Activated T-helper 2 cell treated with anti-CD3 and anti-CD28 coated beads, Interferon-gamma antibody, Interleukin-2, Interleukin-4, amounts not matched to agents 10 μg/mL and 5 μg/mL and 100 μg/mL, durations not matched to agents 14 hours and 24 hours and 36 hours (primary cell): ENCODE data around the gene SYCE1. TPM values are rescaled to one million over a fixed set of nuclear protein-coding genes. Genes with fewer than 3 reads are reported as not detected.
"Not testable (repeated sequence)": the region's sequence is repeated elsewhere in the genome, so short reads cannot be mapped to it uniquely, and the experiment has no call there.

Experiments used
- DNase-seq: peaks from one replicate; pipeline ENCODE4 v3.0.0; 2021; ENCODE audit warnings: low spot score
- H3K27ac Mint-ChIP-seq: one replicate; pipeline ENCODE4 v1.8.0; 2021; ENCODE audit warnings: mixed read lengths
- H3K27me3 Mint-ChIP-seq: one replicate; pipeline ENCODE4 v1.8.0; 2021; ENCODE audit warnings: low read depth, mixed read lengths
- H3K36me3 Mint-ChIP-seq: one replicate; pipeline ENCODE4 v1.8.0; 2021; ENCODE audit warnings: low read depth, mixed read lengths
- H3K4me1 Mint-ChIP-seq: one replicate; pipeline ENCODE4 v1.8.0; 2021; ENCODE audit warnings: low read depth, mixed read lengths
- H3K4me3 Mint-ChIP-seq: one replicate; pipeline ENCODE4 v1.8.0; 2021; ENCODE audit warnings: low read depth, mild to moderate bottlenecking, moderate library complexity, mixed read lengths
- H3K9me3 Mint-ChIP-seq: one replicate; pipeline ENCODE4 v1.8.0; 2021; ENCODE audit warnings: mixed read lengths
- intact Hi-C: fragments of 100-400 bp; cut with micrococcal nuclease; formaldehyde crosslinking; loops from one replicate; pipeline ENCODE4 v1.15.1; 2023
- total RNA-seq: library from RNA; stranded (reverse); gene quantifications from 2 replicates; pipeline ENCODE4 v1.2.3, GENCODE V29; 2022

SYCE1 gene, protein sequence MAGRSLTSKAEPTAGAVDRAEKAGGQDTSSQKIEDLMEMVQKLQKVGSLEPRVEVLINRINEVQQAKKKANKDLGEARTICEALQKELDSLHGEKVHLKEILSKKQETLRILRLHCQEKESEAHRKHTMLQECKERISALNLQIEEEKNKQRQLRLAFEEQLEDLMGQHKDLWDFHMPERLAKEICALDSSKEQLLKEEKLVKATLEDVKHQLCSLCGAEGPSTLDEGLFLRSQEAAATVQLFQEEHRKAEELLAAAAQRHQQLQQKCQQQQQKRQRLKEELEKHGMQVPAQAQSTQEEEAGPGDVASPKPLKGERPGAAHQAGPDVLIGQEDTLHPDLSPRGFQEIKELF
- 0.23 and 0.62 TPM in 2 replicates for total RNA-seq

DNA sequence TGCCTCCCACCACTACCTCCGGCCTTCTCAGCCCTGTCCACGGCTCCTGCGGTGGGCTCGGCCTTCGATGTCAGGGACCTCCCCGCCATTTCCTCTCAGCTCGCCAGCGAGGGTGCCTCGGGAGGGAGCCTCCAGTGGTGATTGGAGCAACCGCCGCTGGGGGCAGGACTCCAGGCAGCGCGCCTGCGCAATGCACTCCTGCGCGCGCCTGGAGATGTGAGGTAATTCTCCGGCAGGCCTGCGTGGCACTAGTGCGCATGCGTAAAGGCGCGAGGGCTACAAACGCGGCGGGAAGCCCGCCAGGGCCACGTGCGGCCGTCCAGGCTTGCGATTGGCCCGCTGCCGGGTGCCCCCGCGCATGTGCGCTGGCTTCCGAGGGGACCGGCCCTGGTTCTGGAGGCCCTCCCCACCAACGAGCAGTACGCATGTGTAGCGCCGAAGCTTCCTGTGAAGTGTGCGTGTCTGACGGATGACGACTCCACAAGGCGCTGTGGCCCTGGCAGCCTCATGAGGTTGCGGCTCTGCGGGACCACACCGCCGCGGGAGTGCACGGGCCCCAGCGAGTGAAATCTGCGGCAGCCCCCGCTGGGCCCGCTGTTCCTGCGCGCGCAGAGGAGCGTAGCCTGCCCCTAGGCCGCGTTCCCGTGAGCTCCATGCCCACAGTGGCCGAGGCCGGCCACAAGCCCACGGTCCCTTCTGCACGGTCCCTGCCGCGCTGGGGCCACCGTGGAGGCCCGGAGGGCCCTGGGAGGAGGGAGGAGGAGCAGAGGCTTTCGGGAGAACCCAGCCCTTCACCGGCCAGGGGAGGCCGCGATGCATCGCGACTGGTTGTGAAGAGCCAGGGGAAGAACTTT, at the start of gene SYCE1:
Gene SYCE1, minus strand, starts transcription at position 143 of the 854 bp plus-strand sequence. Its CDS starts 54 bp downstream, at position 89.
- Mint-ChIP-seq H3K27me3 (peaks cover 5% of the 10 kb centered on the region), H3K27ac (no peak within 1 kb of the TSS), H3K9me3 (peaks cover 12% of the 10 kb centered on the region), H3K4me1 (no peaks in the 10 kb centered on the region), H3K36me3 (no peaks in the 10 kb centered on the region), H3K4me3 (no peak within 1 kb of the TSS)
- DNase-seq, result no peak
- intact Hi-C loops, result no loop called here

DNA sequence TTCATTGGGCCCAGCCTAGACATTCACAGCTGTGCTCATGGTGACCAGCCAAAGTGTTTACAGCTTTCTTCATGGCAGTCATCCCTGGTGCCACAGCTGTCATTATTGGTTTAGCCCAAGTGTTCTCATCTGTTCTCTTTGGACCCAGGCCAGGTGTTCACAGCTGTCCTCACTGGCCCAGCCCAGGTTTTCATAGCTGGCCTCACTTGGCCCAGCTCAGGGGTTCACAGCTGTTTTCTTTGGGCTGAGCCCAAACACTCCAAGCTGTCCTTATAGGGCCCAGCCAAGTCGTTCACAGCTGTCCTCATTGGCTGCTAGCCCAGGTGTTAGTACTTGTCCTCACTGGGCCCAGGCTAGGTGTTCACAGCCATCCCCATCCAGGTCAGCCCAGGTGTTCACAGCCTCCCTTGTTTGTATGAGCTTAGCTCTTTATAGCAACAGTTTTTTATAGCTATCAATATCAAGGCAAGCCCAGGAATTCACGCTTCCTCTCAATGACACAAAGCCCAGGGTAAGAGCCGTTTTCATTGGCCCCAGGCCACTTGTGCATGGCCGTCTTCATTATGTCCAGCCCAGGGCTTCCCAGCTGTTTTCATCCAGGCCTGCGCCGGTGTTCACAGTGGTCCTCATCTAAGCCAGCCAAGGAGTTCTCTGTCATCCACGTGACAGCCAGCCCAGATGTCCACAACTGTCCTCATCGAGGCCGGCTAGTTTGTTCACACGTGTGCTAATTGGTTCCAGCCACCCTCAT, 49.6 kb upstream of the SYCE1 start:
- H3K27ac Mint-ChIP-seq, result no peak overlapping the region
- H3K27me3 Mint-ChIP-seq, result peaks cover 9% of the 10 kb centered on the region
- H3K9me3 Mint-ChIP-seq, result no peaks in the 10 kb centered on the region
- no peaks in the 10 kb centered on the region for H3K36me3 Mint-ChIP-seq
- DNase-seq, result no peak
- H3K4me3 Mint-ChIP-seq, result no peak overlapping the region
- intact Hi-C loops, result no loop called here
- H3K4me1 Mint-ChIP-seq, result no peaks in the 10 kb centered on the region

DNA sequence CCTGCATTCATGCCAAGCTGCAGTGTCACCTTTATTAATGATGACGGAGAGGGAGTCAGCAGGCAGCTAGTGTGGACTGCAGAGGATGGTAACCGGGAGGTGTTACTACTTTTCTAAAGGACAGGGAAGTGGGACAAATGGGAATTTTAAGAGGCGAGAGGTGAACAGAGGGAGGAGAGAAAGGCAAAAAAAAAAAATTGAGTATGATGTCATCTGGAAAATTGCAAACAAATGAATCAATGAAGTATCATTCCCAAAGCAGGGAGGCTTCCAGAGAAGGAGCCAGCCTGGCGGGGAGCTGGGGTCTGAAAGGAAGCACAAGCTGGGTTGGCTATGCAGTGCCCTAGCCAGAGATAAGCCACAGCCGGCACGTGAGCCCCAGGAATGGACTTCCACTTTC, 48.3 kb upstream of the SYCE1 start:
- peaks cover 14% of the 10 kb centered on the region for H3K27me3 Mint-ChIP-seq
- no peak overlapping the region for H3K4me3 Mint-ChIP-seq
- DNase-seq, result no peak
- H3K4me1 Mint-ChIP-seq, result no peaks in the 10 kb centered on the region
- H3K27ac Mint-ChIP-seq, result no peak overlapping the region
- no peaks in the 10 kb centered on the region for H3K36me3 Mint-ChIP-seq
- no peaks in the 10 kb centered on the region for H3K9me3 Mint-ChIP-seq
- intact Hi-C loops, result no loop called here

DNA sequence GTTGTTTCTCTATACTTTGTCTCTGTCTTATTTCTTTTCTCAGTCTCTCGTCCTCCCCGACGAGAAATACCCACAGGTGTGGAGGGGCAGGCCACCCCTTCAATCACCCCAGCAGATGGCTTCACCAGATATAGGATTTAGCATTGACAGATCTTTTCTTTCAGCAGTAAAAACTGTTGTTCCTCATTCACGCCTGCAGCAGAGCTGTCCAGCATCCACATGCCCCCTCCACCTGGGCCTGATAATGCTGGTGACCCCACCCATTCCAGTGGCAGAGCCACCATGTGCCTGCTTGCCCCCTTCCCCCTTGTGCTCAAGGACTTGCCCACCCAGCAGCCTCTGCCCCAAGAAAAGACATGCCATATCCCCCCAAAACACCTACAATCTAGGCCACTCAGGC, 45.7 kb upstream of the SYCE1 start:
- Mint-ChIP-seq H3K36me3 (no peaks in the 10 kb centered on the region), H3K4me3 (no peak overlapping the region), H3K27me3 (peaks cover 25% of the 10 kb centered on the region), H3K4me1 (no peaks in the 10 kb centered on the region), H3K27ac (no peak overlapping the region), H3K9me3 (no peaks in the 10 kb centered on the region)
- no peak for DNase-seq
- intact Hi-C loops, result no loop called here

DNA sequence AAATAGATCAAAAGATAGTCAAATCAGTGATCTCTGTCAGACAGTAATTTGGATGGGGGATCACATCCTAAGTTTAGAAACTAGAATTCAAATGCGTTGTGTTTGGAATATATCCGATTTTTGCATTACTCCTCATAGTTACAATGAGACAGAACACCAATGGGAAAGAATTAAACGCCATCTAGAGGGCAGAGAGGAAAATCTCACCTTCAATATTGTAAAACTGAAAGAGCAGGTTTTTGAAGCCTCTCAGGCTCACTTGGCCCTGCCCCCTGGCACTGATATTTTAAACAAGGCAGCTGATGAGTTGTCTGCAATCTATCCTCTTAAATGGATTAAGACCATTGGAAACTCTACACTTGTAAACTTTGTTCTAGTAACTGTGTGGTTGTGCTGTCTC, 43.5 kb upstream of the SYCE1 start:
- H3K27me3 Mint-ChIP-seq, result peaks cover 31% of the 10 kb centered on the region
- no peaks in the 10 kb centered on the region for H3K36me3 Mint-ChIP-seq
- intact Hi-C loops, result loop anchor here (5.0 kb wide), 1 partner anchor 172 kb away; no protein-coding TSS in a partner anchor

DNA sequence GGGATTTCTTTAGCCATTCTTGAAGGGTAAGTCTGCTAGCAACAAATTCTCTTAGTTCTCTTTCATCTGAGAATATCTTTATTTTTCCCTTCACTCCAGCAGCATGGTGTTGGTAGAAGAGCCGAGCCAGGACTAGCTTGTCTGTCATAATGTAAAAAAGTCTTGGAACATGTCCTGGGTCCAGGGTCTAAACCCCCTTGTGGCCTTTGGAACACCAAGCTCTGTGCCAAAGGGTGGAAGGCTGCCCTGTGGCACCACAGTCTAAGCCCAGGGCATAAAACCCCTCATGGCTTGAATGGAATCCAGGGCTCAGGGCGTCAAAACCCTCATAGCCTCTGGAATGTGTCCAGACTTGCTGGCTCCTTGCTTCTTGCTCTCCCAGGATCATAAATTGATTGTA, 38.1 kb upstream of the SYCE1 start:
- H3K27ac Mint-ChIP-seq, DNase-seq, H3K4me1 Mint-ChIP-seq, H3K4me3 Mint-ChIP-seq, intact Hi-C loops, H3K9me3 Mint-ChIP-seq, H3K36me3 Mint-ChIP-seq: not testable (repeated sequence)
- peaks cover 25% of the 10 kb centered on the region for H3K27me3 Mint-ChIP-seq

More for the DNA sequence above, 43.5 kb upstream of the SYCE1 start:
- no peak overlapping the region for H3K4me3 Mint-ChIP-seq
- H3K4me1 Mint-ChIP-seq, result no peaks in the 10 kb centered on the region
- H3K9me3 Mint-ChIP-seq, result no peaks in the 10 kb centered on the region
- H3K27ac Mint-ChIP-seq, result no peak overlapping the region
- DNase-seq, result no peak

DNA sequence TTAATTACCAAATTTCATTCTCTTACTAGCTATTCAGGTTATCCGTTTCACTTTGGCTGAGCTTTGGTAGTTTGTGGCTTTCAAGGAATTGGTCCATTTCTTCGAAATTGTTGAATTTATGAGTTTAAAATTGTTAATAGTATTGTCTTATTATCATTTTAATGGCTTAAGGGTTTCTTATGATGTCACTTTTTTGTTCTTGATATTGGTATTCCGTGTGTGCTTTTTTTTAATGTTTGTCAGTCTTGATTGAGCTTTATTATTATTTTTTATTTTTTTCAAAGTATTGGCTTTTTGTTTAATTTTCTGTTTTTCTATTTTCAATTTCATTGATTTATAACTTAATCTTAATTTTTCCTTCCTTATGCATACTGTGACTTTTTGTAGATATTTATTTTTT, 35.3 kb upstream of the SYCE1 start:
- Mint-ChIP-seq H3K27me3 (peaks cover 28% of the 10 kb centered on the region), H3K4me3 (no peak overlapping the region)

DNA sequence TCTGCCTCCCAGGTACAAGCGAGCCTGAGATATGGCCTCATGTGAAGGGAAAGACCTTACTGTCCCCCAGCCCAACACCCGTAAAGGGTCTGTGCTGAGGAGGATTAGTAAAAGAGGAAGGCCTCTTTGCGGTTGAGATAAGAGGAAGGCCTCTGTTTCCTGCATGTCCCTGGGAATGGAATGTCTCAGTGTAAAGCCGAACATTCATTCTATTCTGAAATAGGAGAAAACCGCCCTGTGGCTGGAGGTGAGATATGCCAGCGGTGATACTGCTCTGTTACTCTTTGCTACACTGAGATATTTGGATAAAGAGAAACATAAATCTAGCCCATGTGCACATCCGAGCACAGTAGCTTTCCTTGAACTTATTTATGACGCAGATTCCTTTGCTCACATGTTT, 34.5 kb upstream of the SYCE1 start:
- H3K27me3 Mint-ChIP-seq, result peaks cover 34% of the 10 kb centered on the region
- H3K9me3 Mint-ChIP-seq, DNase-seq, H3K36me3 Mint-ChIP-seq, H3K27ac Mint-ChIP-seq, H3K4me1 Mint-ChIP-seq, intact Hi-C loops, H3K4me3 Mint-ChIP-seq: not testable (repeated sequence)

More for the DNA sequence above, 35.3 kb upstream of the SYCE1 start:
- Mint-ChIP-seq H3K36me3 (no peaks in the 10 kb centered on the region), H3K9me3 (no peaks in the 10 kb centered on the region), H3K4me1 (no peaks in the 10 kb centered on the region), H3K27ac (no peak overlapping the region)
- DNase-seq, result no peak
- intact Hi-C loops, result no loop called here

DNA sequence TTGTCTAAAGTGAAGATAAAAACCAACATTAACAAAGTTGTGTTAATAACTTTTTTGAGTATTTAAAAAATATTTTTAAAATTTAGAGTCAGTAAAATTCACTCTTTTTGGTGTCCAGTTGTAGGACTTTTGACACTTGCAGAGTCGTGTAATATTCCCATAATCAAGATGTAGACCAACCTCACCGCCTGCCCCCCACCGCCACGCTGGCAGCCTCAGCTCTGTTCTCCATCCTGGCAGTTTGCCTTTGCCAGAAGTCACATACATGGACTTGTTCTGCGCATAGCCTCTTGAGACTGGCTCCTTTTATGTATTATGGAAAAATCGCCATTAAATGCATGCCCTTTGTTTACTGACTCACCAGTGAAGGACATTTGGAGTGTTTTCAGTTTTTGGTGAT, 27.3 kb upstream of the SYCE1 start:
- no peaks in the 10 kb centered on the region for H3K36me3 Mint-ChIP-seq
- DNase-seq, result no peak
- H3K27ac Mint-ChIP-seq, result no peak overlapping the region
- intact Hi-C loops, result no loop called here
- H3K4me1 Mint-ChIP-seq, result no peaks in the 10 kb centered on the region
- H3K9me3 Mint-ChIP-seq, result no peaks in the 10 kb centered on the region
- peaks cover 22% of the 10 kb centered on the region for H3K27me3 Mint-ChIP-seq
- no peak overlapping the region for H3K4me3 Mint-ChIP-seq

DNA sequence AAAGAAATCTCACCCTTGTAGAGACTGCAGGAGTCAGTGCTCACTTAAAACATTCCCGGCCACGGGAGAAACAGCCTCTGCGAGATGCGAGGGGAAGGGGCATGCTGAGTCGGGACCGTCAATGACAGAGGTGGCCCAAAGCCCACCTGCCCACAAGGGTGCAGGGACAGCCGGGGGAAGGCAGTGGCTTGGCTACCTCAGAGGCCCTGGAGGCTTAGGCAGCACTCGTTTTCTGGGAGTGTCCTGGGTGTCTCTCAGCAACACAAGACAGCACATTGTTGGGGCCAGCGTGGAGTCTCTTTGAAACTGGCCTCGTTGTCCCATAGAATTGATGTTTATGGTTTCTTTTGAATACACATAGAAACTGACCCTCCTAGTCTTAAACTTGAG, 25.6 kb upstream of the SYCE1 start:
- no peak overlapping the region for H3K4me3 Mint-ChIP-seq
- no peaks in the 10 kb centered on the region for H3K9me3 Mint-ChIP-seq
- no peak for DNase-seq
- H3K27me3 Mint-ChIP-seq, result peaks cover 12% of the 10 kb centered on the region
- no peaks in the 10 kb centered on the region for H3K36me3 Mint-ChIP-seq
- no peak overlapping the region for H3K27ac Mint-ChIP-seq
- intact Hi-C loops, result no loop called here
- no peaks in the 10 kb centered on the region for H3K4me1 Mint-ChIP-seq

DNA sequence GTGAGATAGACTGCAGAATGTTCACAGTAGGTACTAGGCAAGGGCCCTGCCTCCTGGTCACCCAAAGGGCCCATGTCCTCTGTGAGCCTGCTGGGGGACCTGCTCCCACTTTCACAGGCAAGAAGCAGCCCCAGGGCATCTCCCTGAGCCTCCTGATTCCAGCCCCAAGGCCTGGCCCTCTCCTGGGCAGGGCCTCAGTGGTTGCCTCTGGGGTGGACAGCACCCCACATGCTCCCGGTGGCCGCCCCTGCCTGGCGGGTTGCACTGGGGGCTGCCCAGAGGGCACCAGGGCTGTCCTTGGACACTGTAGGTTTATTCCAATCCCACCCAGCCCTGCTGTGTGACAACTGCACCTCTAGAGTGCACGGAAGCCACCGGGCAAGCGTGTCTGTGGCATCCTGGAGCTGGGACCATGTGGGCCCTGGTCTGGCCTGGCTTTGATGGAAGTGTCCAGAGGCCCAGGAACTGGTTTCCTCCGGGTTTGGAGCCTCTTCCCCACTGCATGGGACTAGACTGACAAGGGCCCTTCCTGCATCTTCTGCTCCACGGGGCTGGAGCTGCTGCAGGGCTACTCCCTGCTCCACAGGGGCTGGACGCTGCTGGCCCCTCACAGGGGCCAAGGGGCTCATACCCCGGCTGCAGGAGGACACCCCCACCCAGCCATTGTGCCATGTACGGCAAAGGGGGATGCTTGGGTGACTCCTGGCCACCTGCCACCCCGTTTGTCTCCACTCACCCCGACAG, 25.0 kb upstream of the SYCE1 start:
- Mint-ChIP-seq H3K4me3 (no peak overlapping the region), H3K27me3 (peaks cover 10% of the 10 kb centered on the region), H3K9me3 (no peaks in the 10 kb centered on the region), H3K4me1 (no peaks in the 10 kb centered on the region), H3K36me3 (no peaks in the 10 kb centered on the region), H3K27ac (no peak overlapping the region)
- DNase-seq, result no peak
- intact Hi-C loops, result no loop called here

DNA sequence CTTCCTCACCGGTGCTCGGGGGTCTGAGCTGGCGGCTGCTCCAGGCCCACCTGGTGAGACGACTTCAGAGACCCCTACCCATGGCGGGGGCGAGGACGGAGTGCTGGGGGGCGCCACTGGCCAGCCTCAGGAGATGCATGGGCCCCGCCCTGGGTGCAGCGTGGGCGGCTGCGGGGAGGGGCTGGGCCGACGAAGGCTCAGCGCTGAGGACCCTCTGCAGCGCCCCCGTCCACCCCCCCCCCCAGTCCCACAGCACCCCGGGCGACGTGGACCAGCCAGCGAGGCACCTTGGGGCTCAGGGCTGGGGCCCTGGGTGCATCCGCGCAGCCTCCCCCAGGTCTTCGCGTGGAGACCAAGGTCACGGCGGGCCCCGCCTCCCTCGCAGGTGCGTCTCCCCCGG, 11.7 kb upstream of the SYCE1 start:
- H3K9me3 Mint-ChIP-seq, result peaks cover 12% of the 10 kb centered on the region
- H3K27me3 Mint-ChIP-seq, DNase-seq, H3K27ac Mint-ChIP-seq, intact Hi-C loops, H3K36me3 Mint-ChIP-seq, H3K4me1 Mint-ChIP-seq, H3K4me3 Mint-ChIP-seq: not testable (repeated sequence)
